Endothelial cell of umbilical vein (primary cell): ENCODE measurements around the gene KRT3. TPM values are rescaled to one million over a fixed set of nuclear protein-coding genes. Genes with fewer than 3 reads are reported as not detected.

Experiments used
- BruUV-seq: library from RNA; stranded (reverse); fragments of 400-500 nt; replicated peaks from 2 replicates; lab custom pipeline; 2021; lab: Mats Ljungman, UMichigan
- CTCF ChIA-PET: fragments of 300-600, 350-600 bp; sonication (Branson Sonifier 250); formaldehyde crosslinking; loops from one replicate; lab custom pipeline; 2021; ENCODE audit warnings: antibody characterized with exemption, inconsistent platforms; lab: Charles Lee
- POLR2A ChIA-PET: fragments of 300-600, 350-600 bp; sonication (Branson Sonifier 250); formaldehyde crosslinking; loops from one replicate; lab custom pipeline; 2021; ENCODE audit warnings: antibody characterized with exemption, inconsistent platforms; lab: Charles Lee
- DNase-seq: peaks from one replicate; pipeline ENCODE4 v3.0.0-alpha.2; 2011; ENCODE audit warnings: low read depth, low spot score
- FAIRE-seq: peaks from 2 replicates; lab custom pipeline; 2011; peaks lifted over from hg19 to GRCh38; lab: Jason Lieb, UNC
- H2AFZ ChIP-seq: 2 replicates; pipeline ENCODE4 v1.6.0; 2012; ENCODE audit warnings: low read depth, low read length, control low read depth, inconsistent platforms
- H3K27ac ChIP-seq: 2 replicates; pipeline ENCODE4 v1.5.1; 2011; ENCODE audit warnings: low read depth, mild to moderate bottlenecking, control low read depth, low read length, moderate library complexity; ENCODE audit not compliant: insufficient read depth
- H3K27me3 ChIP-seq, 2 experiments: 2 replicates each; pipeline versions ENCODE4 v1.6.0 to v1.6.1; 2011; ENCODE audit warnings: low read length in 2 of 2, mixed read lengths in 1 of 2; ENCODE audit not compliant: control insufficient read depth in 2 of 2, insufficient read depth in 2 of 2
- H3K36me3 ChIP-seq, 2 experiments: 2 replicates in 1 of 2; 3 replicates in 1 of 2; pipeline ENCODE4 v1.5.1; 2011; ENCODE audit warnings: low read length in 2 of 2, mild to moderate bottlenecking in 1 of 2, moderate library complexity in 1 of 2; ENCODE audit not compliant: control insufficient read depth in 2 of 2, insufficient read depth in 2 of 2; ENCODE audit errors: extremely low read depth in 1 of 2
- H3K4me1 ChIP-seq: 3 replicates; pipeline ENCODE4 v1.5.1; 2011; ENCODE audit warnings: mild to moderate bottlenecking, low read length; ENCODE audit not compliant: control insufficient read depth, insufficient read depth; ENCODE audit errors: extremely low read depth
- H3K4me2 ChIP-seq: 2 replicates; pipeline ENCODE4 v1.6.1; 2011; ENCODE audit warnings: low read length, control low read depth, mixed read lengths; ENCODE audit not compliant: insufficient read depth
- H3K4me3 ChIP-seq, 3 experiments: fragments of 200-600 bp in 1 of 3; sonication (generic), shearing (Covaris generic) in 1 of 3; replicated peaks in 1 of 3; 2 replicates each; pipeline ENCODE4 v1.5.1; 2011 to 2016; ENCODE audit warnings: control low read depth in 3 of 3, low read length in 3 of 3, mild to moderate bottlenecking in 2 of 3, inconsistent platforms in 1 of 3, low read depth in 1 of 3, moderate library complexity in 1 of 3; ENCODE audit not compliant: insufficient read depth in 1 of 3
- H3K79me2 ChIP-seq: 2 replicates; pipeline ENCODE4 v1.6.0; 2012; ENCODE audit warnings: low read length, inconsistent platforms; ENCODE audit not compliant: control insufficient read depth, insufficient read depth
- H3K9ac ChIP-seq: replicated peaks from 2 replicates; pipeline ENCODE3; 2011; ENCODE audit warnings: low read length, control low read depth; ENCODE audit not compliant: insufficient read depth; ENCODE audit errors: extremely low read depth
- H3K9me1 ChIP-seq: replicated peaks from 3 replicates; pipeline ENCODE4 v1.6.0; 2011; ENCODE audit warnings: mild to moderate bottlenecking, low read length; ENCODE audit not compliant: control insufficient read depth, insufficient read depth; ENCODE audit errors: extremely low read depth
- H3K9me3 ChIP-seq: replicated peaks from 2 replicates; pipeline ENCODE4 v1.5.1; 2012; ENCODE audit warnings: low read length, inconsistent platforms; ENCODE audit not compliant: control insufficient read depth, insufficient read depth
- H4K20me1 ChIP-seq: replicated peaks from 2 replicates; pipeline ENCODE3; 2011; ENCODE audit warnings: mild to moderate bottlenecking, low read length; ENCODE audit not compliant: control insufficient read depth, insufficient read depth; ENCODE audit errors: extremely low read depth
- EZH2 ChIP-seq: IDR thresholded peaks from 2 replicates; pipeline ENCODE4 v1.6.1; 2012; ENCODE audit warnings: borderline replicate concordance, low read depth, mild to moderate bottlenecking, moderate library complexity, low read length, inconsistent platforms; ENCODE audit not compliant: severe bottlenecking
- FOS ChIP-seq: IDR thresholded peaks from 2 replicates; pipeline ENCODE4 v1.6.1; 2011; ENCODE audit warnings: mild to moderate bottlenecking, low read length, moderate library complexity, borderline replicate concordance; ENCODE audit not compliant: insufficient read depth
- GATA2 ChIP-seq: IDR thresholded peaks from 2 replicates; pipeline ENCODE4 v1.7.0; 2011; ENCODE audit warnings: low read depth, mild to moderate bottlenecking, moderate library complexity, mixed read lengths, low read length; ENCODE audit not compliant: insufficient read length, insufficient read depth
- JUN ChIP-seq: IDR thresholded peaks from 2 replicates; pipeline ENCODE4 v1.6.1; 2011; ENCODE audit warnings: borderline replicate concordance, low read depth; ENCODE audit not compliant: insufficient read length, insufficient read depth
- MYC ChIP-seq: IDR thresholded peaks from one replicate; pipeline ENCODE4 v1.6.1; 2011; ENCODE audit warnings: mild to moderate bottlenecking, low read depth, low read length
- POLR2A ChIP-seq: IDR thresholded peaks from 2 replicates; pipeline ENCODE4 v1.6.1; 2012; ENCODE audit warnings: low read depth, mild to moderate bottlenecking, control low read depth, low read length
- POLR2AphosphoS5 ChIP-seq: IDR thresholded peaks from 2 replicates; pipeline ENCODE4 v1.6.1; 2012; ENCODE audit warnings: low read depth, mild to moderate bottlenecking, control low read depth, low read length, moderate library complexity; ENCODE audit not compliant: insufficient read depth
- dilution Hi-C: fragments of 300-500 bp; cut with MboI; formaldehyde crosslinking; loops from one replicate; pipeline ENCODE4 v1.15.0; 2019; ENCODE audit warnings: low sequenced_read_pairs; ENCODE audit not compliant: extremely low pct_ligation_motif_present
- intact Hi-C: fragments of 100-400 bp; cut with micrococcal nuclease; formaldehyde crosslinking; loops from one replicate; pipeline ENCODE4 v1.10.0; 2022
- polyA plus RNA-seq, 4 experiments: library from polyadenylated mRNA; depleted of rRNA in 3 of 4; stranded (reverse) in 3 of 4; unstranded in 1 of 4; fragments of >200 nt; gene quantifications; 2 replicates each; pipeline versions ENCODE4 v1.2.1 to v1.2.3, GENCODE V29; 2011 to 2012; ENCODE audit warnings: missing spikeins in 1 of 4
- total RNA-seq: library from RNA; stranded (reverse); gene quantifications from 2 replicates; pipeline ENCODE4 v1.2.3, GENCODE V29; 2021
- TF ChIP-seq, protein P1 (sequence below): IDR thresholded peaks from 2 replicates; pipeline ENCODE4 v1.6.1; 2011; ENCODE audit not compliant: insufficient read depth, insufficient read length
- TF ChIP-seq, protein P2 (sequence below), 2 donors: IDR thresholded peaks; 1 replicate in 1 of 2; 2 replicates in 1 of 2; pipeline ENCODE4 v1.5.1; 2011; ENCODE audit warnings: low read length in 2 of 2, mild to moderate bottlenecking in 2 of 2, moderate library complexity in 2 of 2, control low read depth in 1 of 2, inconsistent platforms in 1 of 2, low read depth in 1 of 2; ENCODE audit not compliant: insufficient read depth in 1 of 2; ENCODE audit errors: extremely low read depth in 1 of 2

The KRT3 gene
- total and polyA plus RNA-seq, 2 donors (not counting 3 experiments of a cell fraction or from before 2014, with no cell fraction given) = not detected

DNA sequence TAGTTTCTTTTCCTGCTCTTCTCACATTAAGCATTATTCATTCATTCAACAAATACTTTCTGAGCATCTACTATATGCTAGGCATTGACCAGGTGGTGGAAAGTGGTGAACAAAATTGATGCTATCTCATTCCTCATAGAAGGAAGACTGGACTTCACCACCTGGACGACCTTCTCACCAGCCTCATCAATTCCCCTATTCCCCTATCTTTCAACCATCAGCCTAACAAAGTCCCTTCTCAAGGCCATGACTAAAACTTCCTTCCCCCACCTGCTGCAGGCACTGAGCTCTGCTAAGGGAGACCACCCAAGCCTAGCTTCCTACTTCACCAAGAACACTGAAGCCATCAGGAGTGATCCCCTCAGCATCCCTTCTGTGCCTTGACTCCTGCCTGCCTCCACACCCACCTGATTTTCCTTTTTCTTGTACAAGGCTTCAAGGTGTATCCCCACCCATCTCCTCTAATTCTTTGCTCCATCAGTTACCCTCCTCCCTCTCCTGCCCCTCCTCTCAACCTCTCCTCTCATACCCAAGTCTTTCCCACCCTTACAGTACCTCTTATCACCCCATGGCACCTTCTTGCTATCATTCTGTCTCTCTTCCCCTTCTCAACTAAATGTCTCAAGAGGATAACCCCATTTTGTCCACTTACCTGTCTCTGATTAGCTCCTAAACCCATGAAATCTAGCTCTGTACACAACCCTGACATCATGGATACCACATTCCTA, 38.3 kb downstream of the KRT3 start:
- no peak for FAIRE-seq
- intact Hi-C loops = no loop called here

More for the DNA sequence above, 38.3 kb downstream of the KRT3 start:
- CTCF ChIA-PET = no interaction called here
- Histone ChIP-seq H3K27me3 (peaks cover 0 to 4% of the 10 kb centered on the region in 2 experiments), H3K9ac (no peak overlapping the region), H3K9me1 (no peaks in the 10 kb centered on the region), H2AFZ (no peak overlapping the region), H3K27ac (no peak overlapping the region), H3K9me3 (no peaks in the 10 kb centered on the region), H3K4me3 (no peak overlapping the region), H3K36me3 (no peaks in the 10 kb centered on the region), H4K20me1 (no peaks in the 10 kb centered on the region), H3K4me2 (no peak overlapping the region), H3K79me2 (no peaks in the 10 kb centered on the region), H3K4me1 (no peaks in the 10 kb centered on the region)
- no peak for TF ChIP-seq POLR2AphosphoS5
- TF ChIP-seq GATA2 = no peak
- TF ChIP-seq FOS = no peak
- TF ChIP-seq POLR2A = no peak
- no peak for TF ChIP-seq EZH2
- TF ChIP-seq, protein P1, sequence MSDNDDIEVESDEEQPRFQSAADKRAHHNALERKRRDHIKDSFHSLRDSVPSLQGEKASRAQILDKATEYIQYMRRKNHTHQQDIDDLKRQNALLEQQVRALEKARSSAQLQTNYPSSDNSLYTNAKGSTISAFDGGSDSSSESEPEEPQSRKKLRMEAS = no peak
- no peak for TF ChIP-seq JUN
- TF ChIP-seq MYC = no peak
- TF ChIP-seq, protein P2, sequence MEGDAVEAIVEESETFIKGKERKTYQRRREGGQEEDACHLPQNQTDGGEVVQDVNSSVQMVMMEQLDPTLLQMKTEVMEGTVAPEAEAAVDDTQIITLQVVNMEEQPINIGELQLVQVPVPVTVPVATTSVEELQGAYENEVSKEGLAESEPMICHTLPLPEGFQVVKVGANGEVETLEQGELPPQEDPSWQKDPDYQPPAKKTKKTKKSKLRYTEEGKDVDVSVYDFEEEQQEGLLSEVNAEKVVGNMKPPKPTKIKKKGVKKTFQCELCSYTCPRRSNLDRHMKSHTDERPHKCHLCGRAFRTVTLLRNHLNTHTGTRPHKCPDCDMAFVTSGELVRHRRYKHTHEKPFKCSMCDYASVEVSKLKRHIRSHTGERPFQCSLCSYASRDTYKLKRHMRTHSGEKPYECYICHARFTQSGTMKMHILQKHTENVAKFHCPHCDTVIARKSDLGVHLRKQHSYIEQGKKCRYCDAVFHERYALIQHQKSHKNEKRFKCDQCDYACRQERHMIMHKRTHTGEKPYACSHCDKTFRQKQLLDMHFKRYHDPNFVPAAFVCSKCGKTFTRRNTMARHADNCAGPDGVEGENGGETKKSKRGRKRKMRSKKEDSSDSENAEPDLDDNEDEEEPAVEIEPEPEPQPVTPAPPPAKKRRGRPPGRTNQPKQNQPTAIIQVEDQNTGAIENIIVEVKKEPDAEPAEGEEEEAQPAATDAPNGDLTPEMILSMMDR (IDR thresholded peaks at IDR 0.05; ENCODE audit: extremely low read depth in 1 of 2, insufficient read depth in 1 of 2, low read depth in 1 of 2, low read length in 2 of 2) = no peak
- dilution Hi-C loops = no loop called here
- BruUV-seq = no TSS peak
- POLR2A ChIA-PET = no interaction called here
- DNase-seq = no peak
